Middle frontal gyrus (tissue), 1 donor: ENCODE measurements around the gene CAB39L.
"Not testable (repeated sequence)": the region's sequence is repeated elsewhere in the genome, so short reads cannot be mapped to it uniquely, and the experiment has no call there.

Source experiments
- DNase-seq: peaks from one replicate; pipeline ENCODE4 v3.0.0-alpha.2; 2015; ENCODE audit warnings: low spot score; ENCODE audit errors: extremely low spot score

Gene CAB39L

GRCh38 chr13:49348751-49349150, 95.1 kb downstream of the CAB39L start:
- DNase-seq: no peak

GRCh38 chr13:49347650-49348385, 96.0 kb downstream of the CAB39L start:
- no peak for DNase-seq

DNA sequence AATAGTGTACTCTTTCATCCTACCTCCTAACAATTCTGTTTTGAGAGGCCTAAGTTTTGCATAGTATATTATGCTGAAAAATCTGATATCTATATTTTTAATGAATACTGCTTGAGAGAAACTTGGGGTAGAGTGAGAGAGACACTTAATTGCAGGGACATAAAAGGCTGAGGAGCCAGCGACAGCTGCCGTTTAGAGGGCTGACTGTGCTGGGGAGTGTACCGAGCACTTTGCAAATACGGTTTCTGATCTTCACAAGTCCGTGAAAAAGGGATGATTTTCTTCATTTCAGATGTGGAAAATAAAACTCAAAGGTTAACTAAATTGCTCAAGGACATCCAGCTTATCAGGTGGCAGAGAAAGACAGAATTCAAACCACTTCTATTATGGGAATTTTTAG, 97.4 kb downstream of the CAB39L start:
- no peak for DNase-seq

GRCh38 chr13:49343731-49344130, 100.1 kb downstream of the CAB39L start:
- no peak for DNase-seq

- DNase-seq: no peak
These were observed 100.6 kb downstream of the CAB39L start for GRCh38 chr13:49343255-49343654.

- DNase-seq: no peak
These were observed 101.4 kb downstream of the CAB39L start for GRCh38 chr13:49342454-49342853.

DNA sequence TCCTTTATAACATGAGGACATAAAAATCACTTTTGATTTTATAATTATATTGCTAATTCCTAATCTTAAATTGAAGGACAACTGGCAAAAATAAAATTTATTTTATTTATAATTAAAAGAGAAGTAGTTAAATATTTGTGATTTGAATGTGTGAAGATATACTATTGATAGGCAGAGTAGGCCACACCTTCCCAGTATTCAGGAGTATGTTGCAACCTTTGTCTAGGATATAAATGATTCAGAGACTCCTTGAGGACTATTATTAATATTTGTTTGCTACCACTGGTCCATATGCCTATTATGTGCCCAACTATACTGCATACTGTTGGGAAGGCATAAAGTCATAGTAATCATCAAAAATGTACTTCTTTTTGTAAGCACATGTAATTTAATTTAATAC, 101.9 kb downstream of the CAB39L start:
- no peak for DNase-seq

DNA sequence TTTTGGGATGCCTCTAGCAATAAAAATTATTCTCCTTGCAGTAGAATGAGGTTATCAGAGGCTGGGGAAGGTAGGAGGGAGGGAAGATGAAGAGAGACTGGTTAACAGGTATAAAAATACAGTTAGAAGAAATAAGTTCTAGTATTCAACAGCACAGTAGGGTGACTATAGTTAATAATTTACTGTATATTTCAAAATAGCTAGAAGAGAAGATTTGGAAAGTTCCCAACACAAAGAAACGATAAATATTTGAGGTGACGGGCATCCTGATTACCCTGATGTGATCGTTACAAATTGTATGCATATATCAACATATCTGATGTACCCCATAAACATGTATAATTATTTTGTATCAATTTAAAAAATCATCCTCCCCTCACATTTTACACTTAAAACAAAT, 102.3 kb downstream of the CAB39L start:
- no peak for DNase-seq

DNA sequence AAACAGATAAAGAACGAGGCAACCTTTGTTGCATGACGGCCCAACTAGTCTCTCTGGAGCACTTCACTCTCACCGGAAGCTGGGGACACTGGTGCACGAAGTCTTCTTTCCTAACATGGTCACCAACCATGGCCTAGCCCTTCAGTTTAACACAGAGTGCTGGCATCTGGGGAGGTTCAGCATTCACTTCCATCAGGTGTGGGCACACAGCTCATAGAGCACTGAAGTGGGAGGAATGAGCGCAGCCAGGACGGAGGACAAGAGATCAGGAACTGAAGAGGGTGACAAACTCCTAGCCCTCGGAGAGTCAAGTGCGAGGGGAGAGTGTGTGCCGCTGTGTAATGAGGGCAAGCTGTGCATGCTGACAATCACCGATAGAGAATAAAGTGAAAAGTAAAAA, 103.7 kb downstream of the CAB39L start:
- DNase-seq: no peak

DNA sequence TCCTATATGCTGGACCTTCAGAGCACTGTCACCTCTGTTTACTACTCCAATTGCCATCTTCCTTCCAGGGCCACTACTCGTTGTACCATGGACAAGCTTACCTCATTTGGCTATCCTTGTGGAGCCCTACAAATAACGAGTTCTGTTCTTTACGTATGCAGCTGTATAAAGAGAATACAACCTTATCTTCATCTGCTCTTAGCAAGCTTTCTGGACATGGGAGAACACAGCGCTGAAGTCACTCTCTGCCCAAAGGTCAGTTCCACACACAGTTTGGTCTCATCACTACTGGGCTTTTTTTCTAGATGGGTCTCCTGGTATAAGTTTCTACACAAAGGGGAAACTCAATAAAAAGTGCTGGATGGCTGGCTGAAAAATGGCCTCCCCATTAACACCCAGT, 107.2 kb downstream of the CAB39L start:
- no peak for DNase-seq

DNA sequence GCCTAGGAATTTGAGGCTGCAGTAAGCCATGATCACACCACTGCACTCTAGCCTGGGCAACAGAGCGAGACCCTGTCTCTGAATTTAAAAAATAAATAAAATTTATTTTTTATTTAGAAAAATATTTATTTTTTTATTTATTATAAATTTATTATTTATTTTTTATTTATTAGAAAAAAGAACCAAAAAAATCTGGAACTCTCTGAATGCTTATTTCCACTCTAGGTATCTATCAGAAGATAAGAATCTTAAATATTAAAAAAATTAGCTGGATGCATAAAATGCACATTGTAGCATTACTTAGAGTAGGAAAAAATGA, 113.4 kb downstream of the CAB39L start:
- DNase-seq: no peak

DNA sequence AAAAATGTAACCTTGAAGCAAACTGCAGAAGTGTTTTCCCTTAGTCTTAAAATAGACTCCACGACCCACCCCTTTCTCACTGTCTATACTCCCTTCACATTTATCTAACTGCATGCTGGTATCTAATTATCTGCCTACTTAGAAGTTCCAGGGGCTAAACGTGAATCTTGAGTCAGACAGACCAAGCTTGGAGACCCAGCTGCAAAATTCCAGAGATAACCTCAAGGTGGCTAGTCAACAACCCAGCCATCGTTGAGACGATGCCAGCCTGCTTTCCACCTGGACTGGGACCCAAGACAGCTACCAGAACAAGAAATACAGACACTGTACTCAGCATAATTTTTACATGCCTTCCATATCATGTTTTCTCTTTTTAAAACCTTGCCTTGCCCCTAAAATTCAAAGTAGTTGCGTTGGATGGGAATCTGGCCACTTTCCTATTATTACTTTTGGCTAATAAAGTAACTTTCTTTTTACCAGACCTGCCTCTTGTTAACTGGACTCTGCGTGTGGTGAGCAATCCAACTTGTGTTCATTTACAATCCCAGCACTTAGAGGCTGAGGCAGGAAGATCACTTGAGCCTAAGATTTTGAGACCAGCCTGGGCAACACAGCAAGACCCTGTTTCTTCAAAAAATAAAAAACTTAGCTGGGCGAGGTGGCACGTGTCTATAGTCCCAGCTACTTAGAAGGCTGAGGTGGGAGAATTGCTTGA, 113.9 kb downstream of the CAB39L start:
- no peak for DNase-seq

DNA sequence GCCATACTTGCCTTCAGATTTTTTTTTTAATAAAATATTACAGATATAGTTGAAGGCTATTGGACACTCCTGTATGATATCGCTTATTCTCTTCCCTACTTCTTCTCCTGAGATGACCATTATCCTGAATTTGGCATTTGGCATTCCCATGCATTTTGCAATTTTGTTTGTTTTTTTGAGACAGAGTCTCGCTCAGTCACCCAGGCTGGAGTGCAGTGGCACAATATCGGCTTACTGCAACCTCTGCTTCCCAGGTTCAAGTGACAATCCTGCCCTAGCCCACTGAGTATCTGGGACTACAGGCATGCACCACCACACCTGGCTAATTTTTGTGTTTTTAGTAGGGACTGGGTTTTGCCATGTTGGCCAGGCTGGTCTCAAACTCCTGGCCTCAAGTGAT, 116.7 kb downstream of the CAB39L start:
- not testable (repeated sequence) for DNase-seq

GRCh38 chr13:49326222-49326917, 117.5 kb downstream of the CAB39L start:
- DNase-seq: no peak

- no peak for DNase-seq
These were observed 120.5 kb downstream of the CAB39L start for GRCh38 chr13:49323344-49323743.

GRCh38 chr13:49322702-49323101, 121.2 kb downstream of the CAB39L start:
- DNase-seq: no peak

GRCh38 chr13:49320975-49321374, 122.9 kb downstream of the CAB39L start:
- DNase-seq: no peak

DNA sequence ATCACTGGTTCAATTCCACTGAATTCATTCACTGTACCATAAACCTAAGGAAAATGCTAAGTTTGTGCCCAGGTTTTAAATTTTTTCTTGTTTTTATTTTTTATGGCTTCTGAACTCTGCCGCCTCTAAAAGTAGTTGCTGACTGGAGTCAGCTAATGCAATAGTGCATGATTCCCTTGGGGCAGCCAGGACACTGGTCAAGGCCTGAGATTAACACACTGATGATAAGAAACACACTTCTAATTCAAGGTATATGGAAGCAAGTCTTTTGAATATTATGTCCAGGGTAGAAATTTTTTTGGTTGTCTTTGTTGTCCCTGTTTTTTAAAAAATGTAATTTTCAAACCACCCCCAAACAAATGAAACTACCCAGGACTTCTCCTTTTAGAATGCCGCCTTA, 123.9 kb downstream of the CAB39L start:
- no peak for DNase-seq

GRCh38 chr13:49319551-49319950, 124.3 kb downstream of the CAB39L start:
- no peak for DNase-seq

DNA sequence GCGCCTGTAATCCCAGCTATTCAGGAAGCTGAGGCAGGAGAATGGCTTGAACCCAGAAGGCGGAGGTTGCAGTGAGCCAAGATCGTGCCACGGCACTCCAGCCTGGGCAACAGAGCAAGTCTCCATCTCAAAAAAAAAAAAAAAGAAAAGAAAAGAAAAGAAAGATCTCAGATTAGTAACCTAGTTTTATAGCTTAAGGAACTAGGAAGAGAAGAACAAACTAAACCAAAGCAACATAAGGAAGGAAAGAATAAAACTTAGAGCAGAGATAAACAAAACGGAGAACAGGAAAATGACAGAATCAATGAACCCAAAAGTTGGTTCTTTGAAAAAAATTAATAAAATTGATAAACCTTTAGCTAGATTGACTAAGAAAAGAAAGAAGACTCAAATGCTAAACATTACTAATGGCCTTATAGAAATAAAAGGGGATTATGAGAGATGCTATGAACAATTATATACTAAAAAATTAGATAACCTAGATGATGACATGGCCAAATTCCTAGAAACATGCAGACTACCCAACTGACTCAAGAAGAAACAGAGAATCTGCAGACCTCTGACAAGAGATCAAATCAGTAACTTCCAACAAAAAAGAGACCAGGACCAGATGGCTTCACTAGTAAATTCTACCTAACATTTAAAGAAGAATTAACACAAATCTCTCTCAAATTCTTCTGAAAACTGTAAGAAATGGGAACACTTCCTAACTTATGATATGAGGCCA, 127.9 kb downstream of the CAB39L start:
- no peak for DNase-seq

DNA sequence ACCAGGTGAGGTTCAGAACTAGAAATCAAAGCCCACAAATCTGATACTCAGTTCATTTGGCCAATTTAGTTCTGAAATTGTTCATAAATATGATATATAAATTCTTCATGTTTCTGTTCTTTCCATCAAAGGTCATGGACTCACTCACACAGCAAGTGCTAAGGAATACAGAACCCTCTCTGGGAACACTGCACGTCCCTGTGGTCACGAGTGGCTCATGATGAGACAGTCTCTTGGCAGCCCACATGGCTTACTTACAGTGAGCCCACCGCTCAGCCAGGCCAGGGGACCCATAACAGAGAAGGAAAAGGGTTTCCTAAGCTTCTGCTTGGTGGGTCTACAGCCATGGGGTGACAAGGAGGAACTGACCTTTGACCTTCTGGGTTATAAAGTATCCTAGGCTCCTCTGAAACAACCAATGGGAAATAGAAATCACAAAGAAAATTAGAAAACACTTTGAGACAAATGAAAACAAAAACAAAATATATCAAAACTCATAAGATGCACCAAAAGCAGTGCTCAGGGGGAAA, 128.8 kb downstream of the CAB39L start:
- no peak for DNase-seq
